HL-60/S4 treated with retinoic acid at 250 ng/mL for 4 days and 3 days (cell line): ENCODE results near the gene XXYLT1.
"Not testable (repeated sequence)": the region's sequence is repeated elsewhere in the genome, so short reads cannot be mapped to it uniquely, and the experiment has no call there.

Experiments
- in situ Hi-C: fragments of 300-500 bp; cut with MboI; formaldehyde crosslinking; loops from 2 replicates; pipeline ENCODE4 v1.7.0; 2022; ENCODE audit warnings: low sequenced_read_pairs

Gene XXYLT1, protein sequence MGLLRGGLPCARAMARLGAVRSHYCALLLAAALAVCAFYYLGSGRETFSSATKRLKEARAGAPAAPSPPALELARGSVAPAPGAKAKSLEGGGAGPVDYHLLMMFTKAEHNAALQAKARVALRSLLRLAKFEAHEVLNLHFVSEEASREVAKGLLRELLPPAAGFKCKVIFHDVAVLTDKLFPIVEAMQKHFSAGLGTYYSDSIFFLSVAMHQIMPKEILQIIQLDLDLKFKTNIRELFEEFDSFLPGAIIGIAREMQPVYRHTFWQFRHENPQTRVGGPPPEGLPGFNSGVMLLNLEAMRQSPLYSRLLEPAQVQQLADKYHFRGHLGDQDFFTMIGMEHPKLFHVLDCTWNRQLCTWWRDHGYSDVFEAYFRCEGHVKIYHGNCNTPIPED

GRCh38 chr3:195270817-195271409 lies at the start of gene XXYLT1:
XXYLT1 (minus strand) TSS chr3:195271159; CDS start chr3:195271058, 101 bp downstream.
- in situ Hi-C loops, result loop anchor here (10.0 kb wide), 1 partner anchor 254 kb away; no protein-coding TSS in a partner anchor

DNA sequence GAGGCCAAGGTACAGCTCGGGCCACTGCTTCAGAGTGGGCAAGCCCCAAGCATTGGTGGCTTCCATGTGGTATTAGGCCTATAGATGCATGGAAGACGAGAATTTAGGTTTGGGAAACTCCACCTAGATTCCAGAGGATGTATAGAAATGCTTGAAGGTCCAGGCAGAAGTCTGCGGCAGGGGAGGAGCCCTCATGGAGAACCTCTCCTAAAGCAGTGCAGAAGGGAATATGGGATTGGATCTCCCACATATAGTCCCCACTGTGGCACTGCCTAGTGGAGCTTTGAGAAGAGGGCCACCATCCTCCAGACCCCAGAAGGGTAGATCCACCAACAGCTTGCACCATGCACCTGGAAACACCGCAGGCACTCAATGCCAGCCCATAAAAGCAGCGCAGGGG lies 48.1 kb upstream of the XXYLT1 start:
- in situ Hi-C loops, result no loop called here

DNA sequence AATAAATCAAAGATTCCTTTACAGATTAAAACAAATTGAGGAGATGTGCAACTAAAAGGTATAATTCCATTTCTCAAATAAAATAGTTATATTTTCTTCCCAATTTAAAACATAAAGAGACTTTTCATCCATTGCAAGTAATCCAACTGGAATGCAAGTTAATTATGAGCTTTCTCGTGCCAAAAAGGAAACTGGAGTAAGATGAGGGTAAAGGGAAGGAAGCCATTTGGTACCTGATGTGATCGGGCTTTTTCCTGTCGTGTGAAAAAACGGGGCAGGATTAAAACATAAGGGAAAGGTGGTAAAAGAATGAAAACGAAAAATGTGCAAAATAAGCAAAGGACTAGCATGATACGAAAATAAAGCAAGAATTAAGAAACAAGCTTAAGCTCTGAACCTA lies 41.8 kb upstream of the XXYLT1 start:
- in situ Hi-C loops, result no loop called here

GRCh38 chr3:195307711-195308110 lies 36.8 kb upstream of the XXYLT1 start:
- in situ Hi-C loops, result no loop called here

GRCh38 chr3:195306369-195306768 lies 35.4 kb upstream of the XXYLT1 start:
- in situ Hi-C loops, result no loop called here

DNA sequence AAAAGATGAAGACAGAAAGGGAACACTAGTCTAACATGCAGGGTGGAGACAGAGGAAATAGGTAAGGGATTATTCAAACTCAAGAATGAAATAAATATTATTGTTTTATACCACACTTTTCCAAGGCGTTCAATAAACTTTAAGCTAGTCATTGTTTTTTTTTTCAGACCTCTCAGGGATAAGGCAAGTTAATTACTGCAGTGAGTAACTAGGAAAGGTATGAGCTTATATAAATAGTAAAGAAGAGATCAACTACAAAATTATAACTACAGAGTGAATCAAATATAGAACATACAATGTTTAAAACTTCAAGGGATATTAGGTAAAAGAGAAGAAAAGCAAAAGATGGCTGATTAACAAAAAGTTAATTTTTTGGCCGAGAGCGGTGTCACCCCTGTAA lies 31.5 kb upstream of the XXYLT1 start:
- in situ Hi-C loops, result no loop called here

- in situ Hi-C loops, result no loop called here
Measured at GRCh38 chr3:195297446-195297845, 26.5 kb upstream of the XXYLT1 start.

DNA sequence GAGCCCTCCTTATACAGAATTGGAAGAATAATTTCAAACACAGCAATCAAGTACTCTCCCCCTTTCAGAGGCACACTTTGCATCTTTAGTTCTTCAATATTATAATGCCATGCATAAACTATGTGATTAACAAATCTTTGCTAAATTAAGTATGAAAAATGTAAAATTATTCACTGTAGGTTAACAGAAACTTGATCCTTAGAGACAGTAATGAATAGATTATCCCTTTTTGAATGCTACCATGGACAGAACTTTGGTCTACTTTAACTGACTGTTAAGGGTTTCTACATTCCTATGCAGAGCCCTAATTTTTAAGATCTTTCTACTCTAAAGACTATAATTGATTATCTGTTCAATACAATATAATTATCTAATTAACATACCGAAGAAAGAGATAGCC lies 25.7 kb upstream of the XXYLT1 start:
- in situ Hi-C loops, result no loop called here

DNA sequence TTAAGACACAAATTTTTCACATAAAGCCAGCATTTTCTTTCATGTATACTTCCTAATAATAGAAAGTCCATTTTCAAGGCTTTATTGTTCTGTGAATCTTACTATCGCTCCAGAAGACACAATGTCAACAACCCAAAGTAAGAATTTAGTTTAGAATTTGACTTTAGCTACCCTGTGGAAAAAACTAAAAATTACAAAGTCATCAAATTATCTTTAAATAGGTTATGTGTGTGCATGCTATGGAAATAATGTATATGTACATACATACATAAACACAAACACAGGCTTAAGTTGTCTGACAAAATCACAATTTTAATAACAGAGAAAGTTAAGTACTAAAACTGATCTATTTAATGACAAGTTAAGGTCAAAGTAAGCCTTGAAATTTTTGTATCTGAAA lies 20.2 kb upstream of the XXYLT1 start:
- in situ Hi-C loops, result no loop called here

DNA sequence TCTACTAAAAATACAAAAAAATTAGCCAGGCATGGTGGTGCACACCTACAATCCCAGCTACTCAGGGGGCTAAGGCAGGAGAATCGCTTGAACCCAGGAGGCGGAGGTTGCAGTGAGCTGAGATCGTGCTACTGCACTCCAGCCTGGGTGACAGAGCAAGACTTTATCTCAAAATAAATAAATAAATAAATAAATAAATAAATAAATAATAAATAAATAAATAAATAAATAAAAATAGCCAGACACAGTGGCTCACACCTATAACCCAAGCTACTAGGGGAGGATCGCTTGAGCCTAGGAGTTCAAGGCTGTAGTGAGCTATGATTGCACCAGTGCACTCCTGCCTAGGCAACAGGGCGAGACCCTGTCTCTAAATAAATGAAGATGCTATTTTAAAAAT lies 19.7 kb upstream of the XXYLT1 start:
- in situ Hi-C loops, result not testable (repeated sequence)

- in situ Hi-C loops, result no loop called here
Measured at GRCh38 chr3:195286115-195286872, 15.3 kb upstream of the XXYLT1 start.

- in situ Hi-C loops, result no loop called here
Measured at GRCh38 chr3:195285372-195285771, 14.4 kb upstream of the XXYLT1 start.

- in situ Hi-C loops, result no loop called here
Measured at GRCh38 chr3:195284842-195285241, 13.9 kb upstream of the XXYLT1 start.

GRCh38 chr3:195282961-195283360 lies 12.0 kb upstream of the XXYLT1 start:
- in situ Hi-C loops, result no loop called here

DNA sequence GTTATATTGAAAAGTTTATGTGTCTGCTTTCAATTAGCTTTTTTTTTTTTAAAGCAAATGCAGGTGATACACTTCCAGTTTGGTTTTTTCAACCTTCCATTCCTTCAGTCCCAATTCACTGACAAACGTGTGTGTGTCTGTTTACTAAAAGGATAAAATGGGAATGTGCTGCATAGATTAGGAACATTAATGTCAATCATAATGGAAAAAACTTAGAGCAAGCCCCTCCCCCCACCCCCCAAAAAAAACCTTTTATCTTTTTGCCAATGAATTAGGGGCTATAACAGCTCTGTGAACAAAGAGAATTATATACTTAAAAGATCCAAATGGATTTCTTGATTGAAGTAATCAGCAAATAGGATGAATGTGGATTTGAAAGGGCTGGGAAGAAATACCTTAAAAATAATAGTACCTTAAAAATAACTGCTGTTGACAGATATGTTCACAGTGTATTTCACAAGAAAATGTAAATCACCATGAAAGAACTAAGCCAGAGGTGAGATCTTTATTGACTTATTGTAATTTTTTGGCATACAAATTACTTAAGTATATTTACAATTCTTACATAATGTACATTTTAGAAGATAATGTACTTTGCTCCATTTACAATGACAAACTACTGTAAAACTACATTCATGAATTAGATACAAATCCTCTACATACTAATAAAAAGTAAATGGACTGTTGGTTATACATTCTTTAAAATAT lies 3.5 kb upstream of the XXYLT1 start:
- in situ Hi-C loops, result loop anchor here (10.0 kb wide), 1 partner anchor 250 kb away; no protein-coding TSS in a partner anchor

DNA sequence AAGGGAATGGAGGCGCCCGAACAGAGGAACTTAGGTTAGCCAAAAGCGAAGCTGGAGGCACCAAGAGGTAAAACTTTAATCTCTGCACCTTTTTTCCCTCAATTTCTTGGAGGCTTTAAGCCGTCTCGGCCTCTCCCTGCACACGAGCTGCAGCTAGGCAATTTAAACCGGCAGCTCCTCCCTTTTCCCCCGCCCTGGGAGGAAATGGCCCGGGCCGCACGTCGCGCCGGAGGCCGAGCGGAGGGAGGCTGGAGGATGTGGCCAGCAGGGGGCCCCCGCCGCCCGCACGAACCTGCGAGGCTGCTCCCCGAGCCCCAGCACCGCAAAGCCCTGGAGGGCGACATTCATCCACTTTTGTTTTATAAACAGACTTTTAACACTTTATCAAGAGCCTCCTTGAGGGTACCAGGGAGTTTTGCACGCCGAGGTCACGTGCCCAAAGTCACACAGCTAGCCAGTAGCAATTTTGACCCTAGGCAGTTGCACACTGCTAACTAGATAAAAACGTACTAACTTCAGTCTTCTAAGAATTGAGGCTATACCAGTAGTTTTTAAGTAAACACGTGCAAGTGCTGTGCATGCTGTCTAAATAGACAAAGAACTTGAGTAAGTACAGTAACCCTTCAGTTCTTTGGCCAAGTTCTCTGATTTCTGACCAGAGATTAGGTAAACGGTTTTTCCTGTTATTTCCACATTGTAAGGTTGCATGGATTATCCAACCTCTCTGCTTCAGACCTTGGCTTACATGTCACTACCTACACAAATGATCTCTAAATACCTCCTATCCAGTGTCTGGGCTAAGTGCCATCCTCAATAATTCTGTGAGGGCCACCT lies 668 bp upstream of the XXYLT1 start:
- in situ Hi-C loops, result loop anchor here (10.0 kb wide), 1 partner anchor 253 kb away; no protein-coding TSS in a partner anchor

DNA sequence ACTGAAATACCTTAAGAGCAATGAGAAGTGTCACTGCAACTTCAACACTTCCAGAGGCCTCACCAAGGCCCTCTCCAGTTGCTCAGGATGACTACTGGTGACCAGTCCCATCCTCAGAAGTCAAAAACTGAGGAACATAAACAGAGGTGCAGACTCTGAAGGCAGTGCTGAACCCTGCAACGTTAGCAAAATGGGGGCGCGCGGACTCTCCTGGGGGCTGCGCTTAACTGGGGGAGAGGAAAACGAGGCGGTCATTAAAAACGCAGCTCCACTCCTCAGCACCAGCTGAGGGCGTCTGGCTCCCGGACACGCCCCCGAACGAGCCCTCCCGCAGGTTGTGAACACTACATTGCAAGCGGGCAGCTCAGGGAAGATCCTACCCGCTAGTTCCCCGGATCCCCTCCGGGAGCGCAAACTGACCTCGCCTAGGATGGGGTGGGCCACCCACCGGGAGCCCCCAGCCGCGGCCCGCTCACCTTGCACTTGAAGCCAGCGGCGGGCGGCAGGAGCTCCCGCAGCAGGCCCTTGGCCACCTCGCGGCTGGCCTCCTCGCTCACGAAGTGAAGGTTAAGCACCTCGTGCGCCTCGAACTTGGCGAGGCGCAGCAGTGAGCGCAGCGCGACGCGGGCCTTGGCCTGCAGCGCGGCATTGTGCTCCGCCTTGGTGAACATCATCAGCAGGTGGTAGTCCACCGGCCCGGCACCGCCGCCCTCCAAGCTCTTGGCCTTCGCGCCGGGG lies 711 bp downstream of the XXYLT1 start:
- in situ Hi-C loops, result loop anchor here (10.0 kb wide), 1 partner anchor 255 kb away; no protein-coding TSS in a partner anchor

- in situ Hi-C loops, result loop anchor here (10.0 kb wide), 2 partner anchors 255 to 585 kb away; partner anchors contain the start of gene FAM43A
Measured at GRCh38 chr3:195269375-195270078, 1.4 kb downstream of the XXYLT1 start.
